HCT116 (cell line): ENCODE results near the gene BLID.

Experiments
- EZH2phosphoT487 ChIP-seq: fragments of 200-600 bp; IDR thresholded peaks from 2 replicates; pipeline ENCODE4 v1.6.1; 2018; ENCODE audit warnings: antibody characterized with exemption, borderline replicate concordance
- POLR2A ChIP-seq: IDR thresholded peaks from 2 replicates; pipeline ENCODE4 v1.7.0; 2011; ENCODE audit warnings: borderline replicate concordance; ENCODE audit not compliant: insufficient read depth, insufficient read length; ENCODE audit errors: extremely low read depth
- POLR2AphosphoS5 ChIP-seq: IDR thresholded peaks from 2 replicates; pipeline ENCODE4 v1.6.1; 2011; ENCODE audit warnings: mild to moderate bottlenecking, low read depth, low read length, moderate library complexity
- TCF7L2 ChIP-seq: IDR thresholded peaks from 2 replicates; pipeline ENCODE4 v1.7.0; 2011; ENCODE audit warnings: borderline replicate concordance, inconsistent platforms; ENCODE audit not compliant: insufficient read depth, insufficient read length; ENCODE audit errors: extremely low read depth
- ZNF274 ChIP-seq: fragments of 200-500 bp; sonication (Bioruptor generic); IDR thresholded peaks from 2 replicates; pipeline ENCODE4 v1.6.1; 2014; ENCODE audit warnings: mild to moderate bottlenecking, low read depth, low read length, inconsistent platforms

DNA sequence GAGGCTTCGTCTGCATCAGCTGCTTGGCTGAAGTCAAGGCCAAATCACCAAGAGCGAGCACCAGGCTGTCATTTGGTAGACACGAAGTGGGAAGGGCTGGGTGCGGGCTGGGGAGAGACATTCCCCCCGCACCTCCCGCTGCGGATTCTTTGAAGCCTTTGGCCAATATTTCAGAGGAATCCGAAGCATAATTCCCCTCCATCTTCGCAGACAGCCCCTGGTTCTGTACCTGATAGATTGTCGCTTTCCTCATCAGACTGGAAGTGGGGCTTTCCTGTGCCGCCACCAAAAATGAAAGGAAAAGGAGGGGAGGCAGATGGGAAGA is 15.3 kb downstream of the BLID start:
- TF ChIP-seq TCF7L2 (no peak), ZNF274 (no peak), POLR2A (no peak), EZH2phosphoT487 (no peak), POLR2AphosphoS5 (peak; percentile 30)
